GM18868 (cell line): Measurements from ENCODE around the gene LEMD2.
"Not testable (repeated sequence)": the region's sequence is repeated elsewhere in the genome, so short reads cannot be mapped to it uniquely, and the experiment has no call there.

Experiments
- ATAC-seq: cut with Tn5 transposase; IDR thresholded peaks from one replicate; pipeline ENCODE4 v1.9.1; 2021; ENCODE audit warnings: mild to moderate bottlenecking, moderate library complexity; ENCODE audit not compliant: unreplicated experiment

Gene LEMD2

DNA sequence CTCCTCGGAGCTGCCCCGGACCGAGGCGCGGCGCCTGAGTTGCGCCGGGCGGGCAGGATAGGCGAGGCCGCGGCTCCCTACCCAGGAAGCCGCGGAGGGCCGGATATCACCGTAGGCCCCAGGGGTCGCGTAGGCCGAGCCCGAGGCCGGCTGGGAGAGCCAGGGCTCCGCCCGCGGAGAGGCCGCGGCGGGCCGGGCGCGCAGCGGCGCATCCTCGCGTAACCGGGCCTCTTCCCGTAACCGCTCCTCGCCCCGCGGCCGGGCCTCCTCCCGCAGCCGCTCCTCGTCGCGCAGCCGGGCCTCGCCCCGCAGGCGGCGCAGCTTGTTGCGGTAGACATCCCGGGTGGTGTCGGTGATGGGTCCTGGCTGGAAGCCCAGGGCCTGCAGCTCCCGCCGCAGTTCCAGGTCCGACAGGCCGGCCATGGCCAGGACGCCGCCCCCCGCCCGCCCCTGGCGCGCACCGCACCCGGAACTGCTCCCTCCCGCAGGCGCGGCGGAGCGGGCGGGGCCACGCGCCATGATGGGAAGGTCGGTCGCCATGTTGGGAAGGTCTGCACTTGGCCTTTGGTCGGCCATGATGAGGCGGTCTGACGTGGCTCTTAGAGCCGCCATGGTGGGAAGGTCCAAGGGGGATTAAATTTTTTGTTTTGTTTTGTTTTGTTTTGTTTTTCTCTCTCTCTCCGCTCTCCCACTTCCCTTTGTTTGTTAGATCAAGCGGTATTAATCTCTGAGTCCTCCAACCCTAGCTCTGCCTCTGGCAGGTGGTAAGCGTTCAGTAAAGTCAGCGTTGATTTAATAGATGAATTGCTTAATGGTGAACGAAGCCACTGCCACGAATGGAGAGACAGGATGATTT lies at the start of gene LEMD2:
Gene LEMD2, minus strand, starts transcription at position 437 of the 856 bp plus-strand sequence. Its CDS starts 14 bp downstream, at position 423.
- peak; percentile 90 for ATAC-seq

DNA sequence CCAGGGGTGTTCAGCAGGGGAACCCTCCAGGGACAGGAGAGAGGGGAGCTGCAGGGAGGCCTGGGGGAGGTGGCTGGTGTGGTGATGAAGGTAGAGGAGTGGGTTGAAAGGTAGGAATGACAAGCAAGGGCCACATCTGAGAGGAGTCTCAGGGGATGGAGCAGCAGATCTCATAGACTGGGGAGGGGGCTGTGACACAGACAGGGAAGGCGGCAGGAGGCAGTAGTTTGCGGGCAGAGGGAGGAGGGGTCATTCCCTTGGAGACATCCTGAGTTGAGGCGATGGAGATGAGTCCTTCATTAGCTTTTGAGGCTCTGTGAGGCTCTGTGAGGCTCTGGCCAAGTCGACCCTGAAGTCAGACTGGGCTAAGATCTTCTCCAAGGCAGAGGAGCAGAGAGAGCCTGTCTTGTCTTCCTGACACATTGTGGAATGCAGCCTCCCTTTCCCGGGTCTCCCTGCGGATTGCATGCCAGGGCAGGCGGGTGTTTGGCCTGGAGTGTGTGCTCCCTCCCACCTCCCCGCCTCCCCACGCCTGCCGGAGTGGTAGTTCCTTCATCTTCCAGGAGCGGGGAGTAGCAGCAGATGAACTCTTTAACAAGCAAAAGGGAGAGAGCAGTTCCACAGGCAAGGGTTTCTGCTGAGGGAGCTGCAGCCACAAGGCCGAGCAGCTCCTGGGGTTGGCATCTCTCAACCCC lies 49.2 kb upstream of the LEMD2 start:
- no peak for ATAC-seq

DNA sequence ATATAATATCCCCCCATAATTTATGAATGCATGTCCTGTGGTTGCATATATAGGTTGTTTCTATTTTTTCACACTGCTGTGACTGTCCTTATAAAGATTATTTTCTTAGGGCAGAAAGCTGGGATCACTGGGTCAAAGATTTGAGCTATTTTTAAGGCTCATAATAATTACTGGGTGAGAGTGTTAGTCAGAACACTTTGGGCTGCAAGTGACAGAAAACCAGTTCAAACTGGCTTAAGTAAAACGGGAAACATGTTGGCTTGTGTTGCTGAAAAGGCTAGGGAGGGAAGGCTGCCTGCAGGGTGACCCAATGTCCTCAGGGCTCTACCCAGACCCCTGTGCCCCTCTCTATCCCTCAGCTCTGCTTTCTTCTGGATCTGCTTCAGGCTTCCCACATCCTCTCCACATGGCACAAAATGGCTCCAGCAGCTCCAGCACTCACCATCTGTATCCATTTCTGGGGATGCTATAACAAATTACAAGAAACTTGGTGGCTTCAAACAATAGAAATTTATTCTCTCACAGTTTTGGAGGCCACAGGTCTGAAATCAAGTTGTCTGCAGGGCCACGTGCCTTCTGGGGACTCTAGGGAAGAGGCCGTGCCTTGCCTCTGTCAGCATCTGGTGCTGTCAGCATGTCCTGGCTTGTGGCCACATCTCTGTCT lies 48.0 kb upstream of the LEMD2 start:
- no peak for ATAC-seq

DNA sequence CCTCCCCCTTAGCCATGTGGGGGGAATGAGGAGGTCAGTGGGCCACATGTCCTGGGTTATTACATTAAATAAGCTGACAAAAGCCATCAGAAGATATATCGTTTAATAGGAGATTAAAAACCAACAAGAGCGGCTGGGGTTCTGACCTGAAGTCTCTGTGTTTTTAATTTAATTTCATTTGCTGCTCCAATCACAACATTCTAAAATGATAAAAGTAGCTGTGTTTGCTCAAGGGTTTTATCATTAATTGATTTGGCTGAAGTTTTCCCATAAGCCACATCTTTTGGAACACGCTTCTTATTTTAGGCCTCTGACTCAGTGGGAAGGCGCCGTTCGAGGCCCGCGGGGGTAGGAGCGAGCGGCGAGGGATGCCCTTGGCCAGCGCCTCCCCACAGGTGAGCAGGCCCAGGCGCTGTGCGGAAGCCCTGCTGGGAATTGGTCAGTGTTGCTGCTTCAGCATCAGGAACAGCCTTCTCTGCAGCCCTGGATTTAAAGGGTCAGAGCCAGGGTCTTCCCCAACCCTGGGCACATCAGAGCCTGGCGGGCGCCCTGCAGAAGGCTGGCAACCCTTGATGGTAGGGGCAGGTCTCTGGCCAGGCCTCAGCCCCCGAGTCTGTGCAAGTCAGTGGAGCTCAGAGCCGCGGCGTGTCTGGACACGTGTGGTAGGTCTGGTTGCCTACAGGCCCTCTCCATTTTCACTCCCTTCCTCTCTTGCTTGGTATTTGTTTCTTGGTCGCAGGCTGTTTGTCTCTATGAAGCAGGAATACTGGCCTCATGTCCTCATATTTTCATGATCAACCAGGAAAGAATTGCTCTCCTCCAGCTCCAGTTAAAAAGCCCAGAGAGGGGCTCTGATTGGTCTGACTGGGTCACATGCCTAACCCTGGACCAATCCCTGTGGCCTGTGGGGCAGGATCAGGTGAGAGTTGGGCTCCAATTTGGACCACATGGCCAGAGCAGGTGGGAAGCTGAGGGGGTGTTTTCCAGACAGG lies 45.8 kb upstream of the LEMD2 start:
- no peak for ATAC-seq

DNA sequence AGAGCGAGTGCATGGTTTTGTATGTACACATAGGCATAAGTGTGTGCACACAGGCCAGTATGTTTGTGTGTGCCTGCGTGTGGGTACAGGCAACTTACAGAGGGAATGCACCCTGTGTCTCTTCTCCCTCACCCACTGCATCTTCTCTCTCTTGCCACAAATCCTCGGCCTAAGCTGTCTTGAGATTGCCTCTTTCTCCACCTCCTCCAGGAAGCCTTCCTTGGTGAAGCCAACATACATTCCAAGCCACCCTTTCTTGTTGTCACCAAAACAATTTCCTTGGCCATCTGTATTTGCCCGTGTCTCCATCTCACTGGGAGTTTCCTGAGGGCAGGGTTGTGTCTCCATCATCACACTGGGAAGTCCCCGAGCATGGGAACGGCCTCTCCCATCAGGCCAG lies 44.7 kb upstream of the LEMD2 start:
- no peak for ATAC-seq

DNA sequence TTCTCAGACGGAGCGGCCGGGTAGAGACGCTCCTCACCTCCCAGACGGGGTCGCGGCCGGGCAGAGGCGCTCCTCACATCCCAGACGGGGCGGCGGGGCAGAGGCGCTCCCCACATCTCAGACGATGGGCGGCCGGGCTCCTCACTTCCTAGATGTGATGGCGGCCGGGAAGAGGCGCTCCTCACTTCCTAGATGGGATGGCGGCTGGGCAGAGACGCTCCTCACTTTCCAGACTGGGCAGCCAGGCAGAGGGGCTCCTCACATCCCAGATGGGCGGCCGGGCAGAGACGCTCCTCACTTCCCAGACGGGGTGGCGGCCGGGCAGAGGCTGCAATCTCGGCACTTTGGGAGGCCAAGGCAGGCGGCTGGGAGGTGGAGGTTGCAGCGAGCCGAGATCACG lies 43.9 kb upstream of the LEMD2 start:
- ATAC-seq, result not testable (repeated sequence)

DNA sequence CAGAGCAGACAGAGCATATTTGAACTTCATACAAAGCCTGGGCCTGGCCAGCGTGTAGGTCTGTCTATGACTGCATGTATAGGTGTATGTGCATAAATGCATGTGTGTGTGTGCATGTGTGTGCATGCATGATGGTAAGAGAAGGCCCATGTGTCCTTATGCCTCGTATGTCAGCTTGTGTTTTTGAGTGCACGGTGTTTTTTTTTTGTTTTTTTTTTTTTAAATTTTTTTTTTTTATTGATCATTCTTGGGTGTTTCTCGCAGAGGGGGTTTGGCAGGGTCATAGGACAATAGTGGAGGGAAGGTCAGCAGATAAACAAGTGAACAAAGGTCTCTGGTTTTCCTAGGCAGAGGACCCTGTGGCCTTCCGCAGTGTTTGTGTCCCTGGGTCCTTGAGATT lies 42.8 kb upstream of the LEMD2 start:
- ATAC-seq, result not testable (repeated sequence)

DNA sequence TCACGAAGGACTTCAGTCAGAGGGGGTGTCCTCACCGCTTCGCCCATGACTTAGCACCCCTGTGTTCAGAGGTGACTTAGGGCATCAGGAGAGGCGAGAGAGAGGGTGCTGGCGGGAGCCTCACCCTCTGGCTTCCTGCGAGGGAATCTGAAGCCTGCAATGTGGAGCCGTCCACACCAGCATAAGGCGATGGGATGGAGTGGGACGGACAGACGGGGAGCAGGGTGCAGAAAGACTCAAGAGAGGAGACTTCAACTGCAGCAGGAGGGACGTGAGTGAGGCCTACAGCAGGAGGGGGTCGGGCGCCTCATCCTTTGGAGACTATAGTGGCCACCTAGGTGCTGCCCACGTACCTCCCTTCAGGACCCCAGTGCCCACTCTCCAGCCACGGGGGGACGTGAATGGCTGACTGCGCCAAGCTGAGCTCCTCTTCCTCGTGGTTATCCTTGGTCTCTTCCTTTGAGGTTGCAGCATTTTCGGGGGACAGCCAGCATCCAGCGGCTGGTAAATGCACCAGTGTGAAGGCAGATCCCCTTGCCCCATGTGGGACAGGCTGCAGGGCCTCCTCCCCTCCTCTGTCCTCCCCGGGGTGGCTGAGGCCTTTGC lies 41.8 kb upstream of the LEMD2 start:
- no peak for ATAC-seq

DNA sequence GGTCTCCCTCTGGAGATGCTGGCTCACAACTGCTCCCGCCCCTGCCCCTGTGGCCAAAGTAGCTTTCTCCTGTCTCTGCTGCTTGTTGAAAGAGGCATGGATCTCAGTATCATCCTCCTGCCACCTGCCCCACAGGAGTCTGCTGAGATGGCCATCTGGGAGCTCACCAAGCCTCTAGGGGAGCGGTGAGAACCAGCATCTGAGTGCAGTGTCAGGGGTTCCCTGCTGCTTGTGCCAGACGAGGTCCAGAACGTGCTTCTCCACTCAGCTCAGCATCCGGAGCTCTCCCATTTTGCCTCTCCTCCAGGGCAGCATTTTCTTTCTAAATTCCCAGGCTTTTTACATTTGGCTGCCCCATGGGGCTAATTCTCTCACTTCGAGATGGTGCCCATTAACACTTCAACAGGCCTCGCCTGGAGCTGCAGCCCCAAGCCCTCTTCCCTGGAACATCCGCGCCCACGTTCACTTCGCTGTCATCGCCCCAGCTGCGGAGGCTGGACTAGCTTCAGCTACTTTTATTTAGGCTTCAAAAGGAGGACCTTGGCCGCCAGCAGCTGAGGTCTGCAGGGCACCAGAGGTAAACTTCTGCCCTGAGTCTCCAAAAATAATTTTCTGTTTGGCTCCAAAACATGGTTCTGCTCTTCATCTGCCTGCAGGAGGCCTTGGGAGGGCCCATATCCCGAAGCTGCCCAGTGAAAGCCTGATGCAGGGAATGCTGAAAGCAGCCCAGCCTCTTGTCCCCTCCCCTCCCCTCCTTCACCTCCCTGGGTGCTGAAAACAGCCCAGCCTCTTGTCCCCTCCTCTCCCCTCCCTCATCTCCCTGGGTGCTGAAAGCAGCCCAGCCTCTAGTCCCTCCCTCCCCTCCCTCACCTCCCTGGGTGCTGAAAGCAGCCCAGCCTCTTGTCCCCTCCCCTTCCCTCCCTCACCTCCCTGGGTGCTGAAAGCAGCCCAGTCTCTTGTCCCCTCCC lies 40.1 kb upstream of the LEMD2 start:
- no peak for ATAC-seq

DNA sequence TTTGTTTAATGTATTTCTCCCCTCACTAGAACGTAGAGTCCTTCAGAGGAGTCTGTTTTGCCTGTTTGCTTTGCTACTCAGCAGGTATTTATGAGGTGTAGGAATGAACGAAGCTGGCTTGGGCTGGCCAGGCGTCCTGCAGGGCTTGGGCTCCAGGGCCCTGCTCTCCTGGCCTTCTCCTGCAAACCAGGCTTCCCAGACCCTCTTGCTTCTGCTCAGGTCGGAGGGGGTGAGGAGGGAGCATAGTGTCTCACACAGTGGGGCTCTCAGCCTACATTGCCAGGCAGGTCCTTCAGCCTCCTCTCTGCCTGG lies 39.5 kb upstream of the LEMD2 start:
- no peak for ATAC-seq

DNA sequence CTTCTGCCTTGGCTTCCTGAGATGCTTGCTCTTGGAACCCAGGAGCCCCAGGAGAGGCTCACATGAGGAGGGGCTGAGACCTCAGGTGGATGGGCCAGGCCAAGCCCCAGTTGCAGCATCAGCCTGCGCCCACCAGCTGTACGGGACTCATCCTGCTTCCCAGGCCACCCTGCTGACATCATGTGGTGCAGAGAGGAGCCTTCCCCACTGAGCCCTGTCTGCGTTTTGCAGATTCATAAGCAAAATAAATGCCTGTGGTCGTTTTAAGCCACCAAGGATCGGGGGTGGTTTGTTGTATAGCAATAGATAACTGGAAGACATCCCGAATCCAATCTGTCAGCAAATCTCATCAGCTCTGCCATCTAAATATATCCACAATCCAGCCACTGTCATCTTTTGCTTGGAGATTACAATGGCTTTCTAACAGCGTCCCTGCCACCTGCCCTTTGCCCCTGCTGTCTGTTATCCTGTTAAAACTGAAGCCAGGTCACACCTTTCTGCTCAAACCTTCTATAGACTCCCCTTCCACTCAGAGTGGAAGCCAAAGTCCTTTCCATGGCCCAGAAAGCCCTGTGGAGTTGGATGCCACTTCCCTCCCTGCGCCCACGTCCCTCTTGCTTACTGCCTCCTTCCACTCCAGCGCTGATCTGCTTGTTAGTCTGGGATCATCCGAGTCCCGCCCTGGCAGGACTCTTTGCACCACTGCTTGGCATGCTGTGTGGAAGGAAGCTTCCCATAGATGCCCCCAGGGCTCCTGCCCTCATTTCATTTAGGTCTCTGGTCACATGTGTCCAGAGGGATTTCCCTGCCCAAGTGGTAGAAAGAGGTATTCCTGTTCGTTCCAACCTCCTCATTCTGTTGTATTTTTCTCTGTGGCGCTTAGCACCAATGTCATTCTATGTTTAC lies 38.9 kb upstream of the LEMD2 start:
- ATAC-seq, result no peak

DNA sequence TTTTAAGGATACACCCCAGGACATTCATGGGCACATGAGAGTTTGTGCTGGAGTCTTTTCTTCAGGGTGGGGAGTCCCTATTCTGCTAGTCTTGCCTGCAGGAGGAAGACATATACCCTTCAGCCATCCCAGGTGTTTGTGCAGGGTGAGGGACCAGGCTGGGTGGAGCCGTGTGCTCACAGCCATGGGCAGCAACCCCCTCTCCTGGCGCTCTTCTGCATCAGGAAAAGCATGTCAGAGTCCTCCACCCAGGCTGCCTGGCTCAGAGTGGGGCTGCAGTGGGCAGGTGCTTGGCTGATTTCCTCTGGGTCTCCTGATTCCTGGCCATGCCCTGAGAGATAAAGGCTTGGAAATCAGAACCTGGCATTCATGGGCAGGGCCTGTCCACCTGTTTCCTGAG lies 37.6 kb upstream of the LEMD2 start:
- ATAC-seq, result no peak

DNA sequence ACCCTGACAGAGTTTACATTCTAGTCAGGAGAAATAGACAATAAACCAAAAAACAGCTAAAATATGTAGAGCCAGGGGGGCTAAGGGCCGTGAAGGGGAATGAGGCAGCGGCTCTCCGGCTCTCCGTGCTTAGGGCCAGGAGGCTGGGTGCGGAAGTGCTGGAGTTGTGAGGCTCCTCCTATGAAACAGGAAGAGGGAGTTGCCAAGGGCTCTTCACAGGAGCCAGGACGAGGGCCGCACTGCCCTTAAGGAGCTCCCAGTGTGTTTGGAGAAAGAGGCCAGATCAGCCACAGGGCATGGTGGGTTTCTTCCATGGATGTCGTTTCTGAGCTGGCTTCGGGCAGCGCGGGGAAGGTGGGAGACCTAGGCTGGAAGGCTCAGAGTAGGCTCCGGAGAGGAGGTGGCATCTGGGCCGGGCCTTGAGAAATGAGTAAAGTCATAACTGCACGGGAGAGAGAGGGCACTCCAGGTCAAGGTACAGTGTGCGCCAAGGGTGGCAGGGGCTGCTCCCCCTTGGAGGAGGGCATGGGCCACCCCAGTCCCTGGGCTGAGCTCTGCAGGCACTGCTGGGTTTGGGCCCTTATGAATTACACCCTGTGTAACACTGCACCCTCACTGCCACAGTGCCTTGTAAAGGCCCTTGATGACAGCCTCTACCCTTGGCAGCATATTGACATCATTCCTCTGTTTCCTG lies 35.7 kb upstream of the LEMD2 start:
- ATAC-seq, result no peak

DNA sequence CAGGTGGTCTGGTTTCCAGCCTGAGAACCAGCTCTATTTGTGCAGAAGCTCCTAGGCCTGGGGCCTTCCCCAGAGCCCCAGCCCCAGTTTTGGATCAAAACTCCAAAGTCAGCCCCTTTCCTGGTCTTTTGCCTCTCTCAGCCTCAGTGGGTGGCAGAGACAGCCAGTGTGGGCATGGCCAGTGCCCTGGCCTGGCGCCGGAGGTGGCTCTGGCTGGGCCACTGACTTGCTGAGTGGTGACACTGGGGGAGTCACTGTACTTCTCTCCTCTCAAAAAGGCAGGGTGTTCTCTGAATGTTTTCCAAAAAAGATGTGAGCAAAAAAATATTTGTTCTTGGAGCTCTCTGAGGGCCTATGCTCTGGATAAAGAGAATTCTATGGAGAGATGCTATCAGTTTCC lies 34.9 kb upstream of the LEMD2 start:
- ATAC-seq, result no peak

DNA sequence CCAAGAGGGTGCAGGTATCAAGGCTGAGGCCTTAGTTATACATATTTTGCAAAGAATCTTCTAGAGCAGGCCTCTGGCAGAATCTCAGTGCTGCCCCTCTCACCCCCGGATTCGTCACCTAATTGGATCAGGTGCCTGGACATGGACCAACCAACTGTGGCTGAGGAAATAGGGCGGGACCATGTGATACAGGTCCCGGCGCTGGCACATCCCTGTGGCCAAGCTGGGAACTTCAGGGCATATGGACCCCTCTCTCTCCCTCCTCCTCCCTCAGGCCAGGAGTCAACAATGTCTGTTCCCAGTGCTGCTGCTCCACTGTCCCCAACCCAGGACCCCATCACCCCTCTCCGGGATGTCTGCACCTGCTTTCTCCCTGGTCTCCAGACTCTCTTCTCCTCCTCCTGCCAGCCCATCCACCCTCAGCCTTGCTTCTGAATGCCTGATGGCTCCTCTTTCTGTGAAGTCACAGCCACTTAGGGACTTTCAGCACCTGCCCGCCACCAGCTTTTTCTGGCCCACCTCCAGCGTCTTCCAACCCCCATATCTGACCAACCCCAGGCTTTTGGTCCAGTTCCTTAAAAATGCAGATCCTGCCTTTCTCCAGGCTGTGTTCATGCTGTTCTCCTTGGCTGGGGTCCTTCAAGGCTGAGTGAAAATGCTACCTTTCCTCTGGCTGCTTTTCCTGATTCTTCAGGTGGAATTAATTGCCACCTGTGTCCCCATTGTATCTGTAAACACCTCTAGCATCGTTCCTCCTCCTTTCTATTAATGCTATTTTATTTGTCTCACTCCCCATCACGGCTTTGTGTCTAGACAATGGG lies 33.9 kb upstream of the LEMD2 start:
- ATAC-seq, result no peak

DNA sequence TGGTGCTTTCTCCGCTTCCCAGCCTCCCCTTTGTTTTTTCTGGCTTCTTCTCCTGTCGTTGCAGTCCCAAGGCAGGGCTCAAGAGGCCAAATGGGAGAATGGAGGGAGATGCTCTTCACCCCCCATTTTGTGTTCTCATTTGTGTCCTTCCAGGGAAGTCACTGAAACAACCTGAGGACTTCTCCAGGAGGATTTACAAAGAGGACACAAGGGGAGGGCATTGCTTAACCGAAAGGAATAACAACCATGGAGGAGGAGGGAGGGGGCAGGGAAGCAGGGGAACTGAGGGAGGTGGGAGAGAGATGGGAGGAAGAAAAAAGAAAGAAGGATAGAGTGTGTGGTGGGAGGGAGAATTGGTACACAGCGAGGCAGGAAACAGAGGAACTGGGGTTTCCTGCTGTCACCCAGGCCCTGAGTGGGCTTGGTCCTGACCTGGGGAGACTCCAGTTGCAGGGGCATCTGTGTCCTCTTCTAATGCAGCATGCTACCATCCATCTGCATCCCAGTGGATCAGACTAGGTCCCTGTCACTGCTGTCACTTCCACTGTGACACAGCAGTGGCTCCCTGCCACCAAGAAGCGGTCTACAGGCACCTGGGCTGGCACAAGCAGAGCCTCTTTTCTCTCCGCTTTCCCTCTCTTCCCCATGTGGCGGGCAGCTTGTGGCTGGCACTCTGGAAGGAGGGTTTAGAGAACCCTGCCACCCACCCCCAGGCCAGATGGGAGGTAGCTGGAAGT lies 32.0 kb upstream of the LEMD2 start:
- no peak for ATAC-seq
